Activated CD4-positive, alpha-beta T cell treated with anti-CD3 and anti-CD28 coated beads, Interleukin-2, amount 50 U/mL, for 16 hours (primary cell): ENCODE measurements around the gene ANKRD29.

ENCODE experiments used
- DNase-seq: peaks from one replicate; pipeline ENCODE4 v3.0.0-alpha.2; 2020

ANKRD29 gene

GRCh38 chr18:23662309-23663263 is at the start of gene ANKRD29:
TSS of gene ANKRD29 (minus strand) at chr18:23662911. CDS start at chr18:23662730, 181 bp downstream.
- DNase-seq, result peak; percentile 53

GRCh38 chr18:23712445-23712844 is 49.7 kb upstream of the ANKRD29 start:
- DNase-seq, result peak; percentile 25

- DNase-seq, result no peak
These were observed 48.7 kb upstream of the ANKRD29 start for GRCh38 chr18:23711426-23711825.

- no peak for DNase-seq
These were observed 48.2 kb upstream of the ANKRD29 start for GRCh38 chr18:23710946-23711345.

- no peak for DNase-seq
These were observed 47.4 kb upstream of the ANKRD29 start for GRCh38 chr18:23710068-23710527.

GRCh38 chr18:23706971-23707640 is 44.4 kb upstream of the ANKRD29 start:
- DNase-seq, result no peak

- no peak for DNase-seq
These were observed 42.1 kb upstream of the ANKRD29 start for GRCh38 chr18:23704806-23705205.

GRCh38 chr18:23703987-23704384 is 41.3 kb upstream of the ANKRD29 start:
- no peak for DNase-seq

GRCh38 chr18:23703057-23703986 is 40.6 kb upstream of the ANKRD29 start:
- peak; percentile 28 for DNase-seq

- no peak for DNase-seq
These were observed 39.9 kb upstream of the ANKRD29 start for GRCh38 chr18:23702606-23703005.

GRCh38 chr18:23701544-23702064 is 38.9 kb upstream of the ANKRD29 start:
- DNase-seq, result no peak

GRCh38 chr18:23701017-23701416 is 38.3 kb upstream of the ANKRD29 start:
- no peak for DNase-seq

- DNase-seq, result no peak
These were observed 32.1 kb upstream of the ANKRD29 start for GRCh38 chr18:23694637-23695430.

GRCh38 chr18:23693846-23694245 is 31.1 kb upstream of the ANKRD29 start:
- no peak for DNase-seq

- no peak for DNase-seq
These were observed 27.9 kb upstream of the ANKRD29 start for GRCh38 chr18:23690505-23691068.

- DNase-seq, result no peak
These were observed 27.1 kb upstream of the ANKRD29 start for GRCh38 chr18:23689616-23690504.

GRCh38 chr18:23689031-23689615 is 26.4 kb upstream of the ANKRD29 start, which contains the start of gene LAMA3:
TSS of gene LAMA3 (plus strand) at chr18:23689453. CDS start at chr18:23689684, 231 bp downstream.
- no peak for DNase-seq

GRCh38 chr18:23688528-23688927 is 25.8 kb upstream of the ANKRD29 start:
- no peak for DNase-seq

GRCh38 chr18:23684515-23685197 is 21.9 kb upstream of the ANKRD29 start:
- no peak for DNase-seq
